ENCODE measurements around the gene DHX35.

DNA sequence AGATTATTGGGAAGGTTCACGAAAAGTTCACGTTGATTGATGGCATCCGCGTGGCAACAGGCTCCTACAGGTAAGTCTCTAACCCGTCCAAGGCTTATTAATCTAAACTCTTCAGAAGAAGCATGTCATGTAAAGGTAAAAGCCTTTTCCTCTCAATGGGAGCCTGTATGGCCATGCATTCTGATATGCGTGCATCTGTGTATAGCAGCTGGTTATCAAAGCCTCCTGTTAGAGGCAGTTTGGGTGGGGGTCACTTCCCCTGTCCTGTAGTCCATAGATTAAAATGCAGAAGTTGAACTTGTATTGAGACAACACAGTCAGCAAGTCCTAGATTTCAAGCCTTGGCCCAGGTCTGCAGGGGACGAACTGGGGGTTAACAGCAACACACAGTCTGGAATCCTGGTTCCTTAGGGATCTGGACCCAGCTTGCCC, 14.2 kb upstream of the DHX35 start:
- TF ChIP-seq EZH2phosphoT487 (IDR thresholded peaks at IDR 0.05; ENCODE audit: borderline replicate concordance, low read depth, low read length): no peak
- TF ChIP-seq, protein P1, sequence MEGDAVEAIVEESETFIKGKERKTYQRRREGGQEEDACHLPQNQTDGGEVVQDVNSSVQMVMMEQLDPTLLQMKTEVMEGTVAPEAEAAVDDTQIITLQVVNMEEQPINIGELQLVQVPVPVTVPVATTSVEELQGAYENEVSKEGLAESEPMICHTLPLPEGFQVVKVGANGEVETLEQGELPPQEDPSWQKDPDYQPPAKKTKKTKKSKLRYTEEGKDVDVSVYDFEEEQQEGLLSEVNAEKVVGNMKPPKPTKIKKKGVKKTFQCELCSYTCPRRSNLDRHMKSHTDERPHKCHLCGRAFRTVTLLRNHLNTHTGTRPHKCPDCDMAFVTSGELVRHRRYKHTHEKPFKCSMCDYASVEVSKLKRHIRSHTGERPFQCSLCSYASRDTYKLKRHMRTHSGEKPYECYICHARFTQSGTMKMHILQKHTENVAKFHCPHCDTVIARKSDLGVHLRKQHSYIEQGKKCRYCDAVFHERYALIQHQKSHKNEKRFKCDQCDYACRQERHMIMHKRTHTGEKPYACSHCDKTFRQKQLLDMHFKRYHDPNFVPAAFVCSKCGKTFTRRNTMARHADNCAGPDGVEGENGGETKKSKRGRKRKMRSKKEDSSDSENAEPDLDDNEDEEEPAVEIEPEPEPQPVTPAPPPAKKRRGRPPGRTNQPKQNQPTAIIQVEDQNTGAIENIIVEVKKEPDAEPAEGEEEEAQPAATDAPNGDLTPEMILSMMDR (conservative IDR thresholded peaks at IDR 0.05; ENCODE audit: low read length): no peak
